ENCODE data around the gene ENAM.

Gene ENAM

GRCh38 chr4:70628444-70628843 lies at the start of gene ENAM:
Gene ENAM, plus strand, starts transcription at chr4:70628744. Its CDS starts 757 bp downstream, at chr4:70629501.
- no peak for DNase-seq

GRCh38 chr4:70581980-70582379 lies 46.6 kb upstream of the ENAM start:
- no peak for DNase-seq

DNA sequence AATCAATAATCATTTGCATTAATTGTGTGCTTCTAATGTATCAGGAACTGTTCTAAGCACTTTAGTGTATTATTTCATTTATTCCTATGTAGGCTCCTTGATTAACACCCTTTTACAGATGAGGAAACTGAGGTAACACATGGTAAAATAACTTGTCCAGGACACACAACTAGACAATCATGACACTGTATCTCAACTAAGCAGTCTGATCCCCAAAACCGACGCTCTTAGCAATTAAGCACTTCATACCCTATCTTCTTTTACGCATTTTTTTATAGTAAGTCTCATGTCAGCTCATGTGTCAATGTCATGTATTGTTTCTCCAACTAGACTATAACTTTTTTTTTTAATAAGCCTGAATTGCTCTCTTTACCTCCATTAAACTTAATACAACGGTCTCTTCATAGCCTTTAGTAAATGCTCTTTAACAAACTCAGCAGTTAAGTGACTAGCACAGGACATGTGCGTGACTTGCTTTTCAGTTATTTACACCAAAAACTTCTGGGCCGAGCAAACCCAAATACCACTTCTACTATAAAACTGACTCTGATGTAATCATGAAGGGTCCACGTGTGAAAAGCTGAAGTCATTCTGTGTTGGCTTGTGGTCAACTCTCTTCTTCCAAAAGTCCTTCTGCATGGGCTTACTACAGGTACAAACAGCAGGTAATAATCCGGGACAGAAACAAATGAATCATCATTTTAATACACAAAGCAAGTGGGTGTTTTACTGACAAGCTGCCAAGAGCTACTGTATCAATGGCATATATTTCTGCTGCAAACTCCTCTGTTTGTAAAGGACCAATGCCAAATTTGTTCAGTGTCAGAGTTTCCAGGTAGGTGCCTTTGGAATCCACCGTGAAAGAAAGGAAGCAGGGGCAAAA lies 44.4 kb upstream of the ENAM start:
- no peak for DNase-seq

DNA sequence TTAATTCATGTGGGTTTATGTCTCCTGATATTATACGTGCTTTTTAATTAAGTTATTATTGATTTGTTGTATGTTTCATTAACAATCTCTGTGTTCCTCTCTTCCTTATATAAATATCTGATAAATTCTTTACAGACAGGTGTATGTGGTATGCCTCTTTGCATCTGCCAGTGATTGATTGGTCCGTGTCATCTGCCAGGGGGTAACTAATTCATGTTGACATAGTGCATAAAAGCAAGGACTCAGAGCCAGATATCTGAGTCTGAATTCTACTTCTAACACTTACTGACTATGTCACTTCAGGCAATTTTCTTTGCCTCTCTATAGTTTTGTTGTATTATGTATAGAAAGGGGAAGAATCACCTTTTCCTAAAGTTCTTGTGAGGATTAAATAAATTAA lies 41.7 kb upstream of the ENAM start:
- no peak for DNase-seq

DNA sequence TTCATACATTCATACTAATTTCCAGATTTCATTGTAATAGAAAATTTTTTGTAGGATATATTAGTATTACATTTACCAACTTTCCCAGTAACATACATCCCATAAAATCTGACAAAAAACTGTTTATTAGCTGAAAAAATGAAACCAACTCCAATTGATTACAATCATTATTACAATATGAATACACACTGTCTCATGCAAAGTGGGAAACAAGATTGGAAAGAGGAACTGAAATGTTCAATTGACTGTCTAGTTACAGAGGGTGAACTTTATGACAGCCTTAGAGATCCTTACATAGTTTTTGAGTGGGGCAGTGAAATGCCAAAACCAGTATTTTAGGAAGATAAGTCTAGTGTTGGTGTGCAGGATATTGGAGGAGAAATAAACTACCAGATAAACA lies 38.8 kb upstream of the ENAM start:
- no peak for DNase-seq

DNA sequence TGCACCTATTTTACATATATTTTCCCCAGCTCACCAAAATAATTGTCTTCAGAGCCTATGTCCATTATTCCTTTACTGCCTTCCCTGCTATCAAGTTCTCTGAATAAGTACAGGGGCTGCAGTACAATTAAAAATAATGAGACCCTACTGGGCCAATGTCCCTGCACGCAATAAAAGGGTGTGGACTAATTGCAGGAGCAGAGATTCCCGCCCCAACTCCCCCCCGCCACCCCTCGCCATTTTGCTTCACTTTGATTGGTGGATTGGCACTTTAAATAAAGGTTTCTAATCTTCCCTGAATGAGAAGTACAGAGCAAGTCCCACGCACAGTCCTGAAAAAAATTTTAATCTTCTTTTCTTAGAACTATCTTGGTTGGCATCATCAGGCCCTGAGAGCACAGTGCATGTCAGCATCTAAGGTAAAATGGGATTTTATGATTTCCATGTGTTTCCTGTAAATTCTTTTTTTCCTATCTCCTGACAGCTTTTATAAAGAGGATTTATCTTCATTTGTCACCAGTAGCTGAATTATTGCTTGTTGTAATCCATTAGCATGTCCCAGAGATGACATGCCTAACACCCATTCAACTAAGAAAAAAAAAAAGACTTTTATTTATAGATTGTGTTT lies 36.5 kb upstream of the ENAM start, which contains the start of gene AMBN:
Gene AMBN, plus strand, starts transcription at position 302 of the 628 bp plus-strand sequence. Its CDS starts 103 bp downstream, at position 405.
- no peak for DNase-seq

GRCh38 chr4:70594196-70594595 lies 34.3 kb upstream of the ENAM start:
- no peak for DNase-seq

DNA sequence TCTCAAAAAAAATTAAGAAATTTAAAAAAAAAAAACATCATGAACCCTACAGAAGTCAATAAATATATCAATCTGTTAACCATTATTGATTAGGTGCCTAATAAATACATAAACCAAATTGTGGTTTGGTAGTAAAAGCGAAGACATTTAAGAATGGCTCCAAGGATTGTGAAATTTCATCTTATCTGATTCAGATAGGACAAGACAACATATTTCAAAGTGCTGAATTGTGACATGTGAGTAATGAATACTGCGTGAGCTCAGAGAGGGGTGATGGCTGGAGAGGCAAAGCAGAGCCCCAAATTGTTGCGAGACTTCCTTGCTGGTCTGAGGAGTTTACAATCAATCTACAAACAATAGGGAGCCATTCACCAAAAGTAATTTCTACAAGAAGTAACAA lies 28.2 kb upstream of the ENAM start:
- no peak for DNase-seq

DNA sequence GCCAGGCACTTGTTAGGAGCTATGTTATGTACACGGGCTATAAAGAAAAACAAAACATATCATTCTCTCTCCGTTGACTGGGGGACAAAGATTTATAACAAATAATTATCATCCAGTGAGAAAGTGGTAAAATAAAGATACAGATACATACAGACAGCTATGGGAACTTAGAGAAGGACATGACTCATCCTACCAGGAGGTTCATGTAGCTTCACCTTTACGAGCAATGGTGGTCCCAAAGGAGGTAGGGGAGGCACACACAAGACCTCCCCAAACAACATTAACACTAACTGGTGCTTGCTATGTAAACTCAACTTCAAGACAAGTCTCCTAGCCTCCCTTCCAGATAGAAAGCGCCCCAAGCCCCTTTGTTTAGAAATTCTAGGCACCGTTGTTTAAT lies 27.6 kb upstream of the ENAM start:
- DNase-seq: no peak

GRCh38 chr4:70601422-70602039 lies 27.0 kb upstream of the ENAM start:
- DNase-seq: peak in 1 of 2 donors; percentile 36

GRCh38 chr4:70603856-70604255 lies 24.7 kb upstream of the ENAM start:
- no peak for DNase-seq

DNA sequence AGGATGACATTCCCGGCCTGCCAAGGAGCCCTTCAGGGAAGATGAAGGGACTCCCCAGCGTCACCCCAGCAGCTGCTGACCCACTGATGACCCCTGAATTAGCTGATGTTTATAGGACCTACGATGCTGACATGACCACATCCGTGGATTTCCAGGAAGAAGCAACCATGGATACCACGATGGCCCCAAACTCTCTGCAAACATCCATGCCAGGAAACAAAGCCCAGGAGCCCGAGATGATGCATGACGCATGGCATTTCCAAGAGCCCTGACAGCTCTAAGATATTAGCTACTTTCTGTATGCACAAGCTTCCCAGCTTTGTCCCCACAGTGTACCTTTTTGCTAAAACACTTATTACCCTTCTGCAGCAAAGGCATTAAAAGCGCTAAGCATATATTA lies 22.1 kb upstream of the ENAM start:
- no peak for DNase-seq

- no peak for DNase-seq
These were observed 21.1 kb upstream of the ENAM start for GRCh38 chr4:70607334-70607853.

DNA sequence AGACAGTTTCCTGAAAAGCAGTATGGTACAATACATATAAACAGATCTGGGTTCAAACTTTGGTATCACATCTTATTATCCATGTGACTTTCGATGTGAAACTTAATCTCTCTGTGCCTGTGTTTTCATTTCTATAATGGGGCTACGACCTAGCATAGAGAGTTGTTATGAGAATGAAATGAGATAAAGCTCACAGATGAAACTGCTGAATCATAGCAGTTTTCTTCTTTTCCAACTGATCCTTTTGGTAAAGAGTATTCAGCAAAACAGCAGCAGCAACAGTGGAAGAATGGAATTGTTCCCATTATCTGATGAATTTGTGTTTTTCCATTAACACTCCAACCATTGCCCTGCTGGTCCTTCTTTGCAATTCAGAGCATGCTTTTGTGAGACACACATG lies 20.2 kb upstream of the ENAM start:
- no peak for DNase-seq

GRCh38 chr4:70613306-70614183 lies 15.0 kb upstream of the ENAM start:
- no peak for DNase-seq

- DNase-seq: no peak
These were observed 14.4 kb upstream of the ENAM start for GRCh38 chr4:70614184-70614555.

DNA sequence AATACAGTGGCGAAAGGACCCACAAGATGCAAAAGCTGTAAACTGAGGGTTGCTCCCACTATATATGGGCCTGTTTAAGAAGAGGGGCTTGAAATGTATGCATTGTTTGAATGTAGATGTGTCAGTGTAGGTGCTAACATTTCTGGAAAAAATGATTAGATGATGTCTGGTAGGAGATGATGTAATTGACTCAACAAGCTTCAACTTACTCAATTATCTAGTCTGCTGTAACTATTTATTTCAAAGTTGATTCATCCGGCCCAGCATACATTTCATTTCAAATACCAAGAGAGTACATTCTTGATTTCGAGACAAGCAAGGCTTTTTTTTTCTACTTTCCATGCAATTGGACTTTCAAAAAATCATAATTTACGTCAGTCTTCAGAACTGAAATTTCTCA lies 9.3 kb upstream of the ENAM start:
- no peak for DNase-seq

GRCh38 chr4:70619778-70620177 lies 8.8 kb upstream of the ENAM start:
- DNase-seq: no peak

DNA sequence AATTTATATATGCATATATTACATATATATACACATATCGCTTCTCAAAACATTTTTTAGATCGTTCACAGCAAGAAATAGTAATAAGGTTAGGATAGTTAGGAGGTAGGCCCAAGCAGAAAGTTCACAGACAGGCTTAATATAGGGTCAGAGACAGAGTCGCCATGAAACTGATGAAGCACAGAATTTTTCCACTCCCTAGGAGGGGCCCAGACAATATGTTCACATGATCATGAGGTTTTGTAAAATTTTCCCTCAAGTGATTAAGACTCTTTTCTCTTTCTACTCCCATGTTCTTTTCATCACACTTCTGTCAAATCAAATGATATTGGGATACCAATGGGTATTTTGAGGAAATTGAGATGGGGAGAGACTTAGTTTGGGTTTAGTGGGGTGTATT lies 5.2 kb upstream of the ENAM start:
- no peak for DNase-seq

- DNase-seq: no peak
These were observed 4.2 kb upstream of the ENAM start for GRCh38 chr4:70624226-70624793.

DNA sequence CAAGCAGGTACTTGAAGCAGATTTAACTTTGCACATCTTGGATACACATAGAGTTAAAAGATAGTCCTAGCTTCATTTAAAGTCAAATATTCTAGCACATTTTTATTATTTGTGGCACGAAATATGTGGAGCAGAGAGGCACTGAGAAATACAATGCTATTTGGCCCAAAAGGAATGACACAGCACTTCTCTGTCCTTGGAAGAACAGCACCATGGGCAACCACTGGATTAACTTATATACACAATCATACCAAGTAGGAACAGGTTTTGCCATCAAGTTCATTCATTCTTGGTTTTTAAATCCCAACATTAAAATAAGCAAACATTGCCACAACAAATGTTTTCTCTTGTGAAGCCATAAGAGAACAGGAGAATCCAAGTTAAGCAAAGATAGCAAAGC lies 924 bp upstream of the ENAM start:
- no peak for DNase-seq

DNA sequence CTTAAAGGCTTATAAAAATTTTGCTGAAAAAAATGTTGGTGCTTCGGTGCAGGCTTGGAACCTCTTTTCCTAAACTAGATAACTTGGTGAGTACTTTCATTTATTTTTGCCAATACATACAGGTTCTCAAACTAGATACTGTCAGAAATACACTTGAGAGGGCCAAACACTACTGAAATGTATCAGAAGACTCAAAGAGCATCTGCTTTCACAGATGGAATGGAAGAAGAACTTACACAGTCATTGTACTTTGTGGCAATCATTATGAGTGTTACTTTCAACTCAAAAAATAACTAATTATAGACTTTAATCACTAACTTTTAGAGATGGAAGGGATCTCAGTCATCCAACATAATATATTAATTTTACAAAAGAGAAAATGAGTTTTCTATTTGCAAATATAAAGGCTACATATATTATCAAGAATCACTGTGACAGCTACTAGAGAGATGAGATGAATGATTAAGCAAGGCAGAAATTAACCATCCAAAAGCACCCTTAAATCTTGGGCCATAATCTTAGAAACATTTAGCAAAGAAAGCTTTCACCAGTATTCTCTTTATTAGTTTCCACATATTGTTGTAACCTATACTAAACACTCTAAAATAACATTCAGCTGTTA lies 1.0 kb downstream of the ENAM start:
- no peak for DNase-seq

Data from bone marrow (tissue), 2 donors.